Colonic mucosa (tissue), 4 donors: ENCODE measurements around the gene ZNF791. TPM values are rescaled to one million over a fixed set of nuclear protein-coding genes. Genes with fewer than 3 reads are reported as not detected.
A peak's percentile ranks its signal among the peaks of the same experiment; 100 is the strongest.

Source experiments
- DNase-seq: peaks from one replicate; pipeline ENCODE4 v3.0.0-alpha.2; 2020
- H3K27ac ChIP-seq: fragments of 200-600 bp; one replicate; pipeline ENCODE4 v1.8.0; 2021
- H3K27me3 ChIP-seq: fragments of 200-600 bp; one replicate; pipeline ENCODE4 v1.8.0; 2021
- H3K36me3 ChIP-seq: fragments of 200-600 bp; one replicate; pipeline ENCODE4 v1.8.0; 2021
- H3K4me1 ChIP-seq: fragments of 200-600 bp; one replicate; pipeline ENCODE4 v1.8.0; 2021; ENCODE audit warnings: mild to moderate bottlenecking
- H3K4me3 ChIP-seq: fragments of 200-600 bp; one replicate; pipeline ENCODE4 v1.8.0; 2021
- H3K9ac ChIP-seq, 2 donors: one replicate each; pipeline ENCODE4 v1.7.0; 2013; ENCODE audit warnings: control low read depth in 2 of 2, low read depth in 2 of 2, low read length in 2 of 2
- H3K9me3 ChIP-seq: fragments of 200-600 bp; one replicate; pipeline ENCODE4 v1.8.0; 2021
- intact Hi-C: fragments of 100-400 bp; cut with DNase I; formaldehyde crosslinking; loops from one replicate; pipeline ENCODE4 v1.14.1; 2022
- total RNA-seq, 2 donors: library from RNA; stranded (reverse); fragmentation: NEBNext Ultra II Directional in 1 of 2; extraction: Animal tissue kit (Norgen Biotek cat#: 25700) in 1 of 2; gene quantifications; one replicate each; pipeline ENCODE4 v1.2.1, GENCODE V29; 2021
- TF ChIP-seq, protein P1 (sequence below): fragments of 200-600 bp; IDR thresholded peaks from one replicate; pipeline ENCODE4 v1.8.0; 2022; ENCODE audit warnings: antibody characterized with exemption, mild to moderate bottlenecking
- donor health status: healthy.
- donor health status: DM: no; HTN: no; CAD: no.
- donor health status: DM: no; HTN: no; CAD: no.

ZNF791 gene
- total RNA-seq, 2 donors from 2014 or later, result 17.9 to 20.5 TPM

DNA sequence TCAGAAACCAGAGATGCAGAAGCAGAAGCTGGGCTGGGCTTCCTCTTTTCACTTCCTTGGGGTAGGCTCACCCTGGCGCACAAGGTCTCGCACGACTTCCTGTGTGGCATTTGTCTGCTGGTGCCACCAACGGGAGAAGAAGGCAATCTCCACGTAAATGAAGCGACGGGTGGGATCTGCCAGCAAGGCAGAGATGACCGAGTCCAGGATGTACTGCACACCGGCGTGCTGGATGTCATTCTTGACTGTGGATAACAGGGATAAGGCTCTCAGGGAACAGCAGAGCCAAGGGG, 54.5 kb downstream of the ZNF791 start:
- intact Hi-C loops, result loop anchor here (5.0 kb wide), 1 partner anchor 103 kb away; no protein-coding TSS in a partner anchor
- TF ChIP-seq, protein P1, sequence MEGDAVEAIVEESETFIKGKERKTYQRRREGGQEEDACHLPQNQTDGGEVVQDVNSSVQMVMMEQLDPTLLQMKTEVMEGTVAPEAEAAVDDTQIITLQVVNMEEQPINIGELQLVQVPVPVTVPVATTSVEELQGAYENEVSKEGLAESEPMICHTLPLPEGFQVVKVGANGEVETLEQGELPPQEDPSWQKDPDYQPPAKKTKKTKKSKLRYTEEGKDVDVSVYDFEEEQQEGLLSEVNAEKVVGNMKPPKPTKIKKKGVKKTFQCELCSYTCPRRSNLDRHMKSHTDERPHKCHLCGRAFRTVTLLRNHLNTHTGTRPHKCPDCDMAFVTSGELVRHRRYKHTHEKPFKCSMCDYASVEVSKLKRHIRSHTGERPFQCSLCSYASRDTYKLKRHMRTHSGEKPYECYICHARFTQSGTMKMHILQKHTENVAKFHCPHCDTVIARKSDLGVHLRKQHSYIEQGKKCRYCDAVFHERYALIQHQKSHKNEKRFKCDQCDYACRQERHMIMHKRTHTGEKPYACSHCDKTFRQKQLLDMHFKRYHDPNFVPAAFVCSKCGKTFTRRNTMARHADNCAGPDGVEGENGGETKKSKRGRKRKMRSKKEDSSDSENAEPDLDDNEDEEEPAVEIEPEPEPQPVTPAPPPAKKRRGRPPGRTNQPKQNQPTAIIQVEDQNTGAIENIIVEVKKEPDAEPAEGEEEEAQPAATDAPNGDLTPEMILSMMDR, result no peak
- H3K9me3 ChIP-seq, result no peaks in the 10 kb centered on the region
- peak; percentile 49 for DNase-seq
- H3K9ac ChIP-seq, result peak overlapping the region in 1 of 2 donors; percentile 96
- H3K4me3 ChIP-seq, result peak overlapping the region; percentile 97
- no peaks in the 10 kb centered on the region for H3K27me3 ChIP-seq
- H3K4me1 ChIP-seq, result peaks cover 12% of the 10 kb centered on the region
- H3K27ac ChIP-seq, result peak overlapping the region; percentile 71
- H3K36me3 ChIP-seq, result no peaks in the 10 kb centered on the region

DNA sequence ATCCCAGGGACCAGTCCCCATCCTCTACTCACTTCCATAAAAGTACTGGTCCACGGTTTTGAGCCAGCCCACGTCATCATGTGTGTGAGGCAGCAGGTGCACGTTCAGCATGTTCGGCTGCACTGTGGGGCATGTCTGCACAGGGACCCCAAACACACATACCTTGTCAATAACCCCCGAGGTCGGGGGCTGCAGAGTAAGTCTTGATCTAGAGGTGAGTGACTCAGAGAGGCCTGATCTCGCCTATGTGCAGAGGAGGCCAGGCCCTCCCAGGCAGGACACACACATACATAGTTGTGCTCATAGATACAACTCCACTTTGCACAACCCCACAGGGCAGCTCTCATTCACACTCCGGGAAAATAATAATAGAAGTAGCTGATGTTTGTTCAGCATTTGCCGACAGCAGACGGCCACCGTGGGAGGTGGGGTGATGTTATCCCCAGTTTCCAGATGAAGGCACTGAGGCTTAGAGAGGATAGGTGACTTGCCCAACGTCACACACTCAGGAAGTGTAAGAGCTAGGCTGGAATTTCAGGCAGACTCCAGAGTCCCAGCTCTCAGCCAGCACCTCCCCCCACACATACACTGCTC, 55.0 kb downstream of the ZNF791 start:
- Histone ChIP-seq H3K9me3 (no peaks in the 10 kb centered on the region), H3K9ac (peak overlapping the region; percentile 90 to 96), H3K4me3 (peak overlapping the region; percentile 97), H3K27me3 (no peaks in the 10 kb centered on the region), H3K36me3 (no peaks in the 10 kb centered on the region), H3K4me1 (peaks cover 16% of the 10 kb centered on the region), H3K27ac (peak overlapping the region; percentile 71)
- TF ChIP-seq, protein P1, result no peak
- DNase-seq, result no peak
- intact Hi-C loops, result loop anchor here (5.0 kb wide), 1 partner anchor 103 kb away; no protein-coding TSS in a partner anchor

DNA sequence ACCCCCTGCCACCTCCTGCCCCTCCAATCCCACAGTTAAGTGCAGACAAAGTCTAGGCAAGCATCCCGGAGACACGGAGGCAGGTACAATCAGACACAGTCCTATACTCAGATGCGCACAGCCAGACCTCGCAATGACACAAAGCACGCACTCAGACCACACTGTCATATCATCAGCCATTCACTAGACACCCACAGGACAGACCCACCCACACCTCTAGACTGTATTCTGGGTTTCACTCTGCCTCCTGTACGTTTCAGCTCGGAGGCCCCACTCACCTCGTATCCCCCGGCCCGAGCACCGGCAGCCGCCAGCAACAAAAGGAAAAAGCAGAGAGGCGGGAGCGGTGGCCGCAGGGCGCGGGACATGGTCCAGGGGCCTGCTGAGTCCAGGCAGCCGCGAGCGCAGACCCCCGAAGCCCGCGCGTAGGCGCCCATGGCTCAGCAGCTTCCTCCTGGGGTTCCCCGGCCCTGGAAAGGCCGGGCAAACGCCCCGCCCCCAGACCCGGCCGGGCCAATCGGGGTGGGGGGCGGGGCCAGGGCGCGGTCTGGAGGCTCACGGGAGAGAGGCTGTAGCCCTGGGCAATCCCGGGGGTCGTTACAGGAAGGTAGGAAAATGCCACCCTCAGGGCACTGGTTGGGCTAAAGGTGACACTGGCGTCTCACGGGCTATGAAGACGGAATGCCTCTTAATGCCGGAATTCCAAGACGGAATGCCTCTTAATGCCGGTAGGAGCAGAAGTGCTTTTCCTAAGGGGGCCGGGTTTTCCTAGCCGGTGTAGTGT, 55.7 kb downstream of the ZNF791 start, which contains the start of the genes MAN2B1 and WDR83:
MAN2B1 (minus strand) TSS at position 478 of the 784 bp plus-strand sequence; CDS start at position 437, 41 bp downstream.
WDR83 (plus strand) TSS at position 543 of the 784 bp plus-strand sequence. CDS start 2,984 bp downstream, outside the sequence.
- no peaks in the 10 kb centered on the region for H3K27me3 ChIP-seq
- H3K4me3 ChIP-seq, result peak within 1 kb of the TSS; percentile 97
- H3K36me3 ChIP-seq, result no peaks in the 10 kb centered on the region
- peaks cover 16% of the 10 kb centered on the region for H3K4me1 ChIP-seq
- peak within 1 kb of the TSS; percentile 90 to 96 for H3K9ac ChIP-seq
- peak within 1 kb of the TSS; percentile 71 for H3K27ac ChIP-seq
- intact Hi-C loops, result loop anchor here (5.0 kb wide), 1 partner anchor 104 kb away; no protein-coding TSS in a partner anchor
- no peaks in the 10 kb centered on the region for H3K9me3 ChIP-seq
- DNase-seq, result peak; percentile 81
- TF ChIP-seq, protein P1, result no peak

DNA sequence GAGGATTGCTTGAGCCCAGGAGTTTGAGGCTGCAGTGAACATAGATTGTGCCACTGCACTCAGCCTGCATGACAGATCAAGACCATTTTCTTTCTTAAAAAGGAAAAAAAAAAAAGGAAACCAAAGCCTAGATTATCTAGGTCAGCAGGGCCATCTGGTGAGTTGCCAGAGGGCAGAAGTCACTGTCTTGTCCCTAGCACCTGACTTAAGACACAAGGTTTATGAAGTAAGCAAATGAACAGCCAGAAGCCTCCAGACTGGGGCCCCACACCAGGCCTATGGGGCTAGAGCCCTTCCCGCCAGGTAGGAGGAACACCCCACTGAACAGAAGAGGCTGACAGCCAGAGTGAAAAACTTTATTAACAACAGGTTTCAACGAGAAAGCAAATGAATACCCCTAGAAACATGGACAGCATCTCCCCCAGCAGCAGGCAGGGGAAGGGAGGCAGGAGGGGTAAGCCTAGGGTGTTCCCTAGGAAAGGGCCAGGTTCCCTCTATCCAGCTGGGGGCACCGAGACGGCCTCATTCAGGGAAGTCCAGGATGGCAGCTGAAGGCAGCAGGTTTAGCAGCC, 57.1 kb downstream of the ZNF791 start:
- Histone ChIP-seq H3K4me3 (no peak overlapping the region), H3K27me3 (no peaks in the 10 kb centered on the region), H3K9ac (peak overlapping the region in 1 of 2 donors; percentile 76), H3K27ac (no peak overlapping the region), H3K9me3 (no peaks in the 10 kb centered on the region), H3K36me3 (no peaks in the 10 kb centered on the region), H3K4me1 (peaks cover 16% of the 10 kb centered on the region)
- intact Hi-C loops, result loop anchor here (5.0 kb wide), 1 partner anchor 106 kb away; no protein-coding TSS in a partner anchor
- no peak for DNase-seq
- TF ChIP-seq, protein P1, result no peak

DNA sequence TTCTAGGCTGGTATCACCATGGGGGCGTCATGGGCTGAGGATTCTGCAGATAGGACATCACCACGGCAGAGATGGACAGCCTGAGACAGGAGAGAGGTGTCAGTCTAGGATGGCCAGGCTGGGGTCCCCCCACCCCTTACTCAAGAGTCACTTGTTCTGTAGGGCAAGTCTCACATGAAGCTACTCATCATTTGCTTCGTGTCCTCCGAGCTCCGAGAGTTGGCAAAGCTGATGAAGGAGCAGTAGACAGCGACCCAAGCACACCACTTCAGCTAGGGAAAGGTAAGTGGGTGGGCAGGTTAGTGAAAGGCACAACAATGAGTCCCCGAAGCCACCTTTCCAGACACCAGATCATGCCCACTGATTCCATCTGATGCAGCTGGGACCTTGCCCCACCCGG, 57.6 kb downstream of the ZNF791 start:
- Histone ChIP-seq H3K9me3 (no peaks in the 10 kb centered on the region), H3K36me3 (no peaks in the 10 kb centered on the region), H3K9ac (peak overlapping the region; percentile 76 to 91), H3K27me3 (no peaks in the 10 kb centered on the region), H3K4me3 (peak overlapping the region; percentile 80), H3K27ac (no peak overlapping the region), H3K4me1 (peaks cover 16% of the 10 kb centered on the region)
- TF ChIP-seq, protein P1, result no peak
- intact Hi-C loops, result loop anchor here (5.0 kb wide), 1 partner anchor 106 kb away; no protein-coding TSS in a partner anchor
- no peak for DNase-seq
